Gastrocnemius medialis (tissue), 4 donors: ENCODE measurements around the gene PRSS3. TPM values are rescaled to one million over a fixed set of nuclear protein-coding genes. Genes with fewer than 3 reads are reported as not detected.
"Not testable (repeated sequence)": the region's sequence is repeated elsewhere in the genome, so short reads cannot be mapped to it uniquely, and the experiment has no call there.

Experiments used
- ATAC-seq, 2 donors: fragments of 150-250 bp; one replicate each; pipeline ENCODE4 v1.9.1; 2016
- DNase-seq, 2 donors: peaks; one replicate each; pipeline ENCODE4 v3.0.0-alpha.2; 2019
- H3K27ac ChIP-seq, 4 donors: fragments of 200-600 bp; sonication (generic); 1 replicate in 1 of 4; 2 replicates in 3 of 4; pipeline ENCODE4 v1.5.1; 2016 to 2018; ENCODE audit warnings: mild to moderate bottlenecking in 2 of 4, moderate library complexity in 1 of 4
- H3K27me3 ChIP-seq, 3 donors: fragments of 200-600 bp; sonication (generic) in 2 of 3; 1 replicate in 1 of 3; 2 replicates in 2 of 3; pipeline versions ENCODE4 v1.5.1 to v1.6.0; 2016 to 2019; ENCODE audit warnings: mild to moderate bottlenecking in 1 of 3, moderate library complexity in 1 of 3
- H3K36me3 ChIP-seq, 2 donors: fragments of 200-600 bp; sonication (generic) in 1 of 2; one replicate each; pipeline ENCODE4 v1.5.1; 2017 to 2018
- H3K4me1 ChIP-seq, 2 donors: fragments of 200-600 bp; sonication (generic) in 1 of 2; one replicate each; pipeline ENCODE4 v1.5.1; 2016 to 2017; ENCODE audit warnings: mild to moderate bottlenecking in 2 of 2
- H3K4me3 ChIP-seq, 4 donors: fragments of 200-600 bp; sonication (generic) in 3 of 4; 1 replicate in 1 of 4; 2 replicates in 3 of 4; pipeline ENCODE4 v1.5.1; 2016 to 2019; ENCODE audit warnings: mild to moderate bottlenecking in 2 of 4
- H3K9me3 ChIP-seq, 3 donors: fragments of 200-600 bp; sonication (generic) in 2 of 3; 1 replicate in 1 of 3; 2 replicates in 2 of 3; pipeline ENCODE4 v1.5.1; 2016 to 2019
- POLR2A ChIP-seq, 2 donors: fragments of 450-650 bp; IDR thresholded peaks; one replicate each; pipeline ENCODE4 v1.6.1; 2017; ENCODE audit warnings: antibody characterized with exemption in 2 of 2, mild to moderate bottlenecking in 2 of 2, moderate library complexity in 2 of 2
- in situ Hi-C, 4 donors: fragments of 200-750 bp; cut with MboI; loops; one replicate each; pipeline versions ENCODE4 v1.15.0 to v1.8.0; 2017; ENCODE audit warnings: low sequenced_read_pairs in 4 of 4
- intact Hi-C: fragments of 100-400 bp; cut with DNase I; formaldehyde crosslinking; loops from one replicate; pipeline ENCODE4 v1.15.1; 2023; ENCODE audit warnings: low total_unique reads
- total RNA-seq, 4 donors: library from RNA; depleted of rRNA; stranded (reverse); fragments of >200 nt; gene quantifications; one replicate each; pipeline versions ENCODE4 v1.1.0 to v1.2.3, GENCODE V29; 2016
- TF ChIP-seq, protein P1 (sequence below), 5 experiments: fragments of 450-650 bp in 3 of 5; fragments of 200-600 bp in 2 of 5; sonication (generic) in 2 of 5; IDR thresholded peaks in 4 of 5; conservative IDR thresholded peaks in 1 of 5; 1 replicate in 4 of 5; 2 replicates in 1 of 5; pipeline ENCODE4 v1.5.1; 2016 to 2019; ENCODE audit warnings: antibody characterized with exemption in 5 of 5, mild to moderate bottlenecking in 3 of 5, moderate library complexity in 3 of 5

The PRSS3 gene
- total RNA-seq, 4 donors from 2014 or later, result 0.46 TPM; not detected in 3

DNA sequence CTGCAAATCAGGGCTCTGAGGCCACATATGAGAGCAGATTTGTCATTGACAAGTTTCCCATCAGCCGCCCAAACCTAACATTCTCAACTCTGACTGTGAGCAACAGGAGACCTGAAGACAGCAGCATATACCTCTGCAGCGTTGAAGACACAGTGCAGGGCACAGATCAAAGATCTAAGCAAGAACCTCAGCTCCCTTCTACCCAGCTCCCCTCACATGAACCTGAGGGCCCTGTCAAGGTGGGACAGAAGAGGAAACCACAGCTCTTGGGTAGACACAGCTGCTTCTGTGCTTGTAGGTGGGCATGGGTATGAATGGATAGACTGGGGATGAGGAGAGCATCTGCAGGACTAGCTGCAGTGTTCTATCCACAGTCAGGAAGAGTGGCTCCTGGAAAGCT, 8.7 kb upstream of the PRSS3 start:
- Histone ChIP-seq H3K27ac (peak overlapping the region in 2 of 4 donors; percentile 25 to 66), H3K36me3 (no peaks in the 10 kb centered on the region), H3K27me3 (no peaks in the 10 kb centered on the region), H3K4me3 (no peak overlapping the region), H3K9me3 (no peaks in the 10 kb centered on the region), H3K4me1 (peaks cover 14 to 16% of the 10 kb centered on the region in 2 donors)
- no peak for ATAC-seq
- in situ Hi-C loops, result no loop called here
- no peak for DNase-seq
- intact Hi-C loops, result loop anchor here (2.0 kb wide), 1 partner anchor 66 kb away; no protein-coding TSS in a partner anchor
- no peak for TF ChIP-seq POLR2A (IDR thresholded peaks at IDR 0.05)
- TF ChIP-seq, protein P1, sequence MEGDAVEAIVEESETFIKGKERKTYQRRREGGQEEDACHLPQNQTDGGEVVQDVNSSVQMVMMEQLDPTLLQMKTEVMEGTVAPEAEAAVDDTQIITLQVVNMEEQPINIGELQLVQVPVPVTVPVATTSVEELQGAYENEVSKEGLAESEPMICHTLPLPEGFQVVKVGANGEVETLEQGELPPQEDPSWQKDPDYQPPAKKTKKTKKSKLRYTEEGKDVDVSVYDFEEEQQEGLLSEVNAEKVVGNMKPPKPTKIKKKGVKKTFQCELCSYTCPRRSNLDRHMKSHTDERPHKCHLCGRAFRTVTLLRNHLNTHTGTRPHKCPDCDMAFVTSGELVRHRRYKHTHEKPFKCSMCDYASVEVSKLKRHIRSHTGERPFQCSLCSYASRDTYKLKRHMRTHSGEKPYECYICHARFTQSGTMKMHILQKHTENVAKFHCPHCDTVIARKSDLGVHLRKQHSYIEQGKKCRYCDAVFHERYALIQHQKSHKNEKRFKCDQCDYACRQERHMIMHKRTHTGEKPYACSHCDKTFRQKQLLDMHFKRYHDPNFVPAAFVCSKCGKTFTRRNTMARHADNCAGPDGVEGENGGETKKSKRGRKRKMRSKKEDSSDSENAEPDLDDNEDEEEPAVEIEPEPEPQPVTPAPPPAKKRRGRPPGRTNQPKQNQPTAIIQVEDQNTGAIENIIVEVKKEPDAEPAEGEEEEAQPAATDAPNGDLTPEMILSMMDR (IDR thresholded peaks at IDR 0.05 in 4 of 5, conservative IDR thresholded peaks at IDR 0.05 in 1 of 5), result no peak

DNA sequence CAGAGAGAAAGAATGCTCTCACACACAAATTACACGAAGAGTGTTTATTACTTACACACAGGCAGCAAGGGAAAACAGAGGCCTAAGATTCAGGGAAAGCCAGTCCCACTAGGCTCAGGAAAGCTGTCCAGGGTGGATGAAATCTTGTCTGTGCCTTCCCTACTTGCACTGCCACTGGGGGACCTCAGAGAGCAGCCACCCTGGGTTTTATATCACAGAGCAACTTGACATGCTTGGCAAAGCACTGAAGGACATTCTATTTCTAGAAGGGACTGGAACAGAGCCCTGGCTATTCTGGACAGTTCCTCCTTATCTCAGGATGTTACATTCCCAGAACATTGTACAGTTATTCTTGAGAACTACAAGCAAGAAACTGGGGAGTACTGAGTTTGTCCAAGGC, 7.5 kb upstream of the PRSS3 start:
- in situ Hi-C loops, result no loop called here
- H3K36me3 ChIP-seq, result no peaks in the 10 kb centered on the region
- H3K27ac ChIP-seq, result peak overlapping the region; percentile 25 to 66 (median 48)
- no peaks in the 10 kb centered on the region for H3K27me3 ChIP-seq
- H3K4me3 ChIP-seq, result no peak overlapping the region
- H3K4me1 ChIP-seq, result peaks cover 14 to 16% of the 10 kb centered on the region in 2 donors
- intact Hi-C loops, result loop anchor here (2.0 kb wide), 1 partner anchor 65 kb away; no protein-coding TSS in a partner anchor
- ATAC-seq (peak; percentile 99 to 100), DNase-seq (peak; percentile 68 to 76)
- no peak for TF ChIP-seq POLR2A (IDR thresholded peaks at IDR 0.05)
- TF ChIP-seq, protein P1 (IDR thresholded peaks at IDR 0.05 in 4 of 5, conservative IDR thresholded peaks at IDR 0.05 in 1 of 5), result peak; percentile 35 to 67 (median 59)
- H3K9me3 ChIP-seq, result no peaks in the 10 kb centered on the region

DNA sequence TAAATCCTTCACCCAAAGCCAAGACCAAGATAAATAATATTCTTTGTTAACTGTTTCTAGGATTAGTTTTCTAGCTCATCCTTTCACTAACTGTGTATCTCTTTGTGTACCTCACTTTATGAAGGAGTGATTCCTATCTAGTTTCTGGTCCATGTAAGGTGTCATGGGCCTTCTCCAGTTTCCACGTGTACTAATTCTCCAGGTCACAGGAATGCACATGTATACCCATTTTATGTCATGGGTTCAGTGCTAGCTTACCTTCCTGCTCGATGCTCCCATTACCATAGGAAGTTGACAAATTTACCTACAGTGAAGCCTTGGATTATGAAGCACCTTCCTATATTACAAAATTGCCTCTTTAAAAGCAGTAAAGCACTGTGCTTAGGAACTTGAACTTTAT, 5.9 kb upstream of the PRSS3 start:
- H3K9me3 ChIP-seq, DNase-seq, H3K4me3 ChIP-seq, ATAC-seq, H3K36me3 ChIP-seq, H3K27ac ChIP-seq, intact Hi-C loops, in situ Hi-C loops, H3K27me3 ChIP-seq: not testable (repeated sequence)
- H3K4me1 ChIP-seq, result peaks cover 14 to 16% of the 10 kb centered on the region in 2 donors

DNA sequence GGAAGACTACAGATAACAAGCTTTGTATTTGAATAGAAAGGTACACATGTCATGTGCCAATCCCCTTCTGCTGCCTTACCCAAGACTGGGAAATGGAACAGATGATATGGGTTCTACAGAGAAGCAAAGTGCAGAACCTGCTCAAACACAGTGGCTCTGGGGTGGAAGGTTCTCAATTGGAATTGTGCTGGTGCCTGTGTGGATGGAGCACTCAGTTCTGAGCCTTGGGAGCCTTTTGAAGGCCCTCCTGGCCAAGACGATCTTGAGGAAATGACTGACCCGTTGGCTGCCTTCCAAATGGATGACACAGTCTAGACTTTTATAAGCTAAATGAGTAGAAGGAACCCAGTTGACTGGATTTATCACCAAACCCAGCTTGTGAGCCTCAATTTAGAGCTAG, 4.2 kb upstream of the PRSS3 start:
- intact Hi-C loops (no loop called here), in situ Hi-C loops (no loop called here)
- no peaks in the 10 kb centered on the region for H3K27me3 ChIP-seq
- H3K27ac ChIP-seq, result no peak overlapping the region
- peaks cover 14 to 16% of the 10 kb centered on the region in 2 donors for H3K4me1 ChIP-seq
- no peaks in the 10 kb centered on the region for H3K36me3 ChIP-seq
- no peak overlapping the region for H3K4me3 ChIP-seq
- ATAC-seq, result no peak
- H3K9me3 ChIP-seq, result no peaks in the 10 kb centered on the region
- no peak for TF ChIP-seq POLR2A (IDR thresholded peaks at IDR 0.05)
- TF ChIP-seq, protein P1 (IDR thresholded peaks at IDR 0.05 in 4 of 5, conservative IDR thresholded peaks at IDR 0.05 in 1 of 5), result no peak
- no peak for DNase-seq

DNA sequence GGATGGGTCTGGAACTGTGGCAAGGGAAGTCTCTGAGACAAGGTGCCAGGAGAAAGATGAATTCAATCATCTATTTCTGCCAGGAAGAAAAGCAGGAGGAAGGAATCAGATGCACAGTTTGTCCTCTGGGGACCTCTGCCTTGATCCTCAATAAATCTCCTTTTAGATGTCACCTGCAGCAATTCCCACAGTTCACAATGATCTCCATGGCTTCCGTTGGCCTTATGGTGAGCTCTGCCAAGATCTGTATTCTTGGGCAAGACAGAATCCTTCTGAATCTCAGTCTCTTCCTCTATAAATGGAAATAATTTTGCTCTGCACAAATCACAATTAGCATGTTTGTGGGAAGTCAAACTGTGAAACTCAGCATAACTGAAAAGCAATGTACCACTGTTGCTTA, 1.9 kb upstream of the PRSS3 start:
- H3K36me3 ChIP-seq, DNase-seq, H3K9me3 ChIP-seq, H3K27me3 ChIP-seq, H3K27ac ChIP-seq, H3K4me3 ChIP-seq, in situ Hi-C loops, ATAC-seq, H3K4me1 ChIP-seq, intact Hi-C loops: not testable (repeated sequence)

DNA sequence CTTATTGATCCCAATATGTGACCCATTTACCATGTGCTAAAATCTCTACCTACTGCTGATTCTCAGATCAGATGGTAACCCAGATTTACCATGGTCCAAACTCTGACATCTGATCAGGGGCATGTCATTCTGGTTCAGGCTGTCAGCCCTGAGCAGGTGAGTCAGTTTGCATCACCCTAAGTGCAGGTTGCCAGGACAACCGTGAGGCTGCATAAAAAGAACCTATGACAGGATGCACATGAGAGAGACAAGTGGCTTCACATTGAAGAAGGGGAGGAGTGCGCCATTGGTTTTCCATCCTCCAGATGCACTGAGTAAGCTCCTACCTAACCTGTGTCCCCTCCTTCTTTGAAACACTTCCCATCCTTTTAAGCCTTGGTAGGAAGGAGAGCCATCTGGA, 801 bp upstream of the PRSS3 start:
- H3K36me3 ChIP-seq, result no peaks in the 10 kb centered on the region
- in situ Hi-C loops, result no loop called here
- H3K27me3 ChIP-seq, result no peaks in the 10 kb centered on the region
- TF ChIP-seq, protein P1 (IDR thresholded peaks at IDR 0.05 in 4 of 5, conservative IDR thresholded peaks at IDR 0.05 in 1 of 5), result no peak
- no peak for TF ChIP-seq POLR2A (IDR thresholded peaks at IDR 0.05)
- DNase-seq, result no peak
- H3K4me1 ChIP-seq, result no peaks in the 10 kb centered on the region
- intact Hi-C loops, result no loop called here
- no peak overlapping the region for H3K27ac ChIP-seq
- H3K9me3 ChIP-seq, result no peaks in the 10 kb centered on the region
- H3K4me3 ChIP-seq, result no peak overlapping the region
- ATAC-seq, result no peak
